KOPT-K1 (cell line): ENCODE data around the gene LRP6.
"Not testable (repeated sequence)": the region's sequence is repeated elsewhere in the genome, so short reads cannot be mapped to it uniquely, and the experiment has no call there.

Source experiments
- H3K27ac ChIP-seq: fragments of 200-600 bp; sonication (generic); 2 replicates; pipeline ENCODE4 v1.5.1; 2016; ENCODE audit warnings: antibody characterized with exemption, mild to moderate bottlenecking, low read depth, low read length; ENCODE audit not compliant: poor library complexity, severe bottlenecking
- H3K36me3 ChIP-seq: fragments of 200-600 bp; sonication (generic); 2 replicates; pipeline ENCODE4 v1.5.1; 2017; ENCODE audit warnings: antibody characterized with exemption, mild to moderate bottlenecking, low read length, moderate library complexity; ENCODE audit not compliant: insufficient read depth
- H3K9me3 ChIP-seq: fragments of 200-600 bp; sonication (generic); 2 replicates; pipeline ENCODE4 v1.5.1; 2017; ENCODE audit warnings: antibody characterized with exemption, low read length, mild to moderate bottlenecking; ENCODE audit not compliant: insufficient read depth, poor library complexity, severe bottlenecking

The LRP6 gene

DNA sequence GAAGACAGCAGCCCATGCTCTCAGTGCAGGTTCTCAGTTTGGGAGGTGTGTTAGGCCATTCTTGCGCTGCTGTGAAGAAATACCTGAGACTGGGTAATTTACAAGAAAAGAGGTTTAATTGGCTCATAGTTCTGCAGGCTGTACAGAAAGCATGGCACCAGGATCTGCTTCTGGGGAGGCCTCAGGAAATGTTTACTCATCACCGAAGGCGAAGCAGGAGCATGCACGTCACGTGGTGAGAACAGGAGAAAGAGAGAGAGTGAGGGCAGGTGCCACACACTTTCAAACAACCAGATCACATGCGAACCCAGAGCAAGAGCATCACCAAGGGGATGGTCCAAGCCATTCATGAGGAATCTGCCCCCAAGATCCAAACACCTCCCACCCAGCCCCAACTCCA, 9.0 kb upstream of the LRP6 start:
- Histone ChIP-seq H3K9me3 (peaks cover 16% of the 10 kb centered on the region), H3K36me3 (no peaks in the 10 kb centered on the region), H3K27ac (no peak overlapping the region)

DNA sequence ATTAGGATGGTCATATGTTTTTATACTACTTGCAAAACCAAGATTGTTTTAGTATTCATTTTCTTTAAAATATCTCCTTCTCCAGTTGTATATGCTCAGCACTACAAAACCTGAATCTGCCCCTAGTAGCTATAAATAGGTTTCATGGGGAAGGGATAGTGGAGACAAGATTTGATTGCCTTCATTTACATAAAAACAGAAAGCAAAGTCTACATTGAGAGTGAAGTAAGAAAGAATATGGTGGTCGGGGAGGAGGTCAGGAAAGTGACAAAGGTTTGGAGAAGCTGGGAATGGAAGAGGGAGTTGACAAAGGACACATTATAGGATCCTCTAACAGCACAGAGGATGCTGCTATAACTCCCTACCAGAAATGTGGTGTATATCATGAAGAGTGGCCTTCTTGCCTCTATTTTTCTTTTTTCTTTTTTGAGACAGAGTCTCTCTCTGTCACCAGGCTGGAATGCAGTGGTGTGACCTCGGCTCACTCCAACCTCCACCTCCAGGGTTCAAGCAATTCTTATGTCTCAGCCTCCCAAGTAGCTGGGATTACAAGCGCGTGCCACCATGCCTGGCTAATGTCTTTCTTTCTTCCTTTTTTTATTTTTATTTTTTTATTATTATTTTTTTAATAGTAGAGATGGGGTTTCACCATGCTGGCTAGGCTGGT, 6.6 kb upstream of the LRP6 start:
- H3K9me3 ChIP-seq: peaks cover 16% of the 10 kb centered on the region
- no peak overlapping the region for H3K27ac ChIP-seq
- no peaks in the 10 kb centered on the region for H3K36me3 ChIP-seq

GRCh38 chr12:12272869-12273268, 6.0 kb upstream of the LRP6 start:
- H3K36me3 ChIP-seq: no peaks in the 10 kb centered on the region
- peaks cover 12% of the 10 kb centered on the region for H3K9me3 ChIP-seq
- H3K27ac ChIP-seq: no peak overlapping the region

GRCh38 chr12:12270226-12270625, 3.4 kb upstream of the LRP6 start:
- H3K27ac ChIP-seq: no peak overlapping the region

DNA sequence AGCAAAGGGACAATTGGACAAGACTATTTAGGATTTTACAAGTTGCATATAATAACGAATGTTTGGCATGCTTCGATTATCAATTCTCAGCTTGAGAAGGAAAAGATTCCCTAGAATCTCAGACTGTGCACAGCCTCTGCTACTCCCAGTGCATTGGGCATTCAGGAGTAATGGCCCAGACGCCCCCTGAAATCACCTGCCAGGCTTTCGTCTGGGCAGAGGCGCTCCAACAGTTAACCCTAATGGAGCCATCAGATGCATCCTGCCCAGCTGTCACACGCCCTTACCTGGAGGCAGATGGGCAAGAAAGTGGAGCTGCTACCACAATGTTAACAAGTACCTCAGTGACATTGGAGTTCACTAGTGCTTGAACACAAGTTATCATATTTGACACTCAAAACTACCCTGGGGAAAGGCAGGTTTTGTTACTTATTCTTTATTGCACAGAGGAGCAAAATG, 927 bp upstream of the LRP6 start:
- H3K9me3 ChIP-seq: no peaks in the 10 kb centered on the region
- H3K27ac ChIP-seq: no peak overlapping the region
- no peaks in the 10 kb centered on the region for H3K36me3 ChIP-seq

More at GRCh38 chr12:12270226-12270625, 3.4 kb upstream of the LRP6 start:
- H3K36me3 ChIP-seq: no peaks in the 10 kb centered on the region
- H3K9me3 ChIP-seq: no peaks in the 10 kb centered on the region

DNA sequence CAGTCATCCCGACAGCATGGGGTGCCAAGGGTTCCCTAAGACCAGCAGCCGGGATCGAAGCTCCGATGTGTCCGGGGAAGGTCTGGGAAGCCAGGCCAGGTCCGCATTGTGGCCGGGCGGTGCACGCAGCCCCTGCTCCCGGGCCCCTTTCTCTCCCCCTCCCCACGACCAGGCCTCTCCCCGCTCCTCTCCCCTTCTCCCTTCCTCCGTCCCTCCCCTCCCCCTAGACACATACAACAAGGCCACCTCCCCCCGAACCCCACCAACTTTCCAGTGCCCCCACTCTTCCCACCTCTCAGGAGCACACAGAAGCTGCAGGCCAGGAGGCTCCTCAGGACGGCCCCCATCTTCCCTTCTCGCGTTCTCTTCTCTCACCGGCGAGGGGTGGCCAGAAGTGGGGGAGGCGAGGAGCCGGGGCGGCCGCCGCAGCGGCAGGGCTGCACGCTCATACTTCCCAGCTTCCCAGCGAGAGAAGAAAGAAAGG, 413 bp downstream of the LRP6 start:
- peak overlapping the region; percentile 74 for H3K27ac ChIP-seq
- H3K36me3 ChIP-seq: no peaks in the 10 kb centered on the region
- H3K9me3 ChIP-seq: no peaks in the 10 kb centered on the region

DNA sequence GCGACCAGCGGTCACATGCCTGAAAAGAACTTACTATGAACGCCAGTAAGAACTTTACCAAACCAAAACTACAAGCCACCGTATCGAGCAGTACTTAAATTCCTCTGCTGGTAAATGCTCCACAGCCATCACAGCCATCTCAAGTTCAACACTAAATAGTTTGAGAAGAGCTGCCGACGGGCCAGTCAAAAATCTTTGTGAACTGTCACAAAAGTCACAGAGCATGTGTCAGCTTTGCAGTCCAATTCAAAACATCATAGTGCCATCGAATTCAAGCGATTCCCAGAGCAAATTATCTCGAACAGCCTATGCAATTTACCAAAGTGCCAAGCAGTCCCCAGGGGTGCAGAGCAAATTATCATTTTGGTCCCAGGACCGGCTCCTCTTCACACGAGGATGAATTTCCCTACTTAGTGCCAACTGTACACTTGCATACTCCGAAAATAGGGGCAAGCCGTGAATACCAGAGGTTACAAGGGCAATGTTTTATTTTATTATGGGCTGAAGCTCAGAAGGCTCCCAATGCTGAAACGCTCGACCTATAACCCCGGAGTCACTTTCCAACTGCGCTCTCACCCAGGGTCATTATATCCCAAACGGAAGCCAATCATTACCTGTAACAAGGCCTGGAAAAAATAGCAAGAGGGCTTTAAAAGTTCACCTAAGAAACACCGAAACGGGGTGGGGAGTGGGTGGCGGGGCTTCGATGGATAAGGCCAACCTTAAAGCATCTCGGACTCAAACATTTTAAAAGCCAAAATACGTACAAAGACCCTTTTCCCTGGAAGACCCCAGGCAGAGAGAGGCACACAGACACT, 1.1 kb downstream of the LRP6 start:
- Histone ChIP-seq H3K27ac (peak overlapping the region; percentile 74), H3K9me3 (no peaks in the 10 kb centered on the region)

GRCh38 chr12:12265035-12265434, 1.8 kb downstream of the LRP6 start:
- Histone ChIP-seq H3K9me3 (no peaks in the 10 kb centered on the region), H3K27ac (no peak overlapping the region), H3K36me3 (no peaks in the 10 kb centered on the region)

More for the DNA sequence above, 1.1 kb downstream of the LRP6 start:
- H3K36me3 ChIP-seq: no peaks in the 10 kb centered on the region

- Histone ChIP-seq H3K9me3 (no peaks in the 10 kb centered on the region), H3K27ac (no peak overlapping the region), H3K36me3 (no peaks in the 10 kb centered on the region)
Measured at GRCh38 chr12:12263909-12264308, 2.9 kb downstream of the LRP6 start.

DNA sequence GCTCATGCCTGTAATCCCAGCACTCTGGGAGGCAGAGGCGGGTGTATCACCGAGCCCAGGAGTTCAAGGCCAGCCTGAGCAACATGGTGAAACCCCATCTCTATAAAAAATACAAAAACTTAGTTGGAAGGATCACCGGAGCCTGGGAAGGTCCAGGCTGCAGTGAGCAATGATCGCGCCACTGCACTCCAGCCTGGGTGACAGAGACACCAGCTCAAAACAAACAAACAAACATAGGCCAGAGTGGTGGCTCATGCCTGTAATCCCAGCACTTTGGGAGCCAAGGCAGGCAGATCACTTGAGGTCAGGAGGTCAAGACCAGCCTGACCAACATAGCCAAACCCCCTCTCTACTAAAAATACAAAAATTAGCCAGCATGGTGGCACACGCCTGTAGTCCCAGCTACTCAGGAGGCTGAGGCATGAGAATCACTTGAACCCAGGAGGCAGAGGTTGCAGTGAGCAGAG, 10.5 kb downstream of the LRP6 start:
- H3K36me3 ChIP-seq, H3K9me3 ChIP-seq, H3K27ac ChIP-seq: not testable (repeated sequence)

GRCh38 chr12:12254553-12254952, 12.3 kb downstream of the LRP6 start:
- no peak overlapping the region for H3K27ac ChIP-seq
- H3K9me3 ChIP-seq: no peaks in the 10 kb centered on the region
- H3K36me3 ChIP-seq: no peaks in the 10 kb centered on the region

DNA sequence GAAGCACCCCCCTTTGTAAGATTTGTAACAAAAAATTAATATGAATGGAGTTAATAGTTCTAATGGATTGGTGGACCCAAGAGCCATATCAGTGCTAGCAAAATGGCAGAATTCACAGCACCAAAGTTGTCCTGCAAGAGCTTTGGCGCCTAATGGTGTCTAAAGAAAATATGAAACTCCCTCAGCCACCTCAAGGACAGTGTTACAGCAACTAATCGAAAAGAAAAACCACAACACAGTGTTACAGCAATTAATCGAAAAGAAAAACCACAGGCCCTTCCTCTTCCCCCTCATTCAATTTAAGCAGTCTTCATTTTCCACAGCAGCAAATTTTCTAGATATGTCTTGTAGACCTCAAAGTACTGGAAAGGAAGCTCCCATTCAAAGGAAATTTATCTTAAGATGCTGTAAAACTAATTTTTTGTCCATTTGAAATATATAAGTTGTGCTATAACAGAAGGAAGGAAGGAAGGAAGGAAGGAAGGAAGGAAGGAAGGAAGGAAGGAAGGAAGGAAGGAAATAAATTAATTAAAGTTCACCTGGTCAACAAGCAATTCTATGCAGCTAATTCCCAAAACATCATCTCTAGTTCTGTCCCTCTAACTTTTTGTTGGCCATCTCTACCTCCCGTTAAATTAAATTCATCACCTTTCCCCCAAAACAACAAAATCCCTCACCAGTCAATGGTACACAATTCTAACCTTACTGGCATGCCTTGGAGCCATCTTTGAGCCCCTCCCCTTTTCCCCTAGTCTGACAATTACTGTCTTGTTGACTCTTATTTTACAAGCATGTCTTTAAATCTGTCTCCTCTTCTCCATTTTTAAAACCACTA, 17.4 kb downstream of the LRP6 start:
- H3K27ac ChIP-seq: no peak overlapping the region
- H3K9me3 ChIP-seq: no peaks in the 10 kb centered on the region
- H3K36me3 ChIP-seq: no peaks in the 10 kb centered on the region

GRCh38 chr12:12247584-12247983, 19.3 kb downstream of the LRP6 start:
- Histone ChIP-seq H3K36me3 (no peaks in the 10 kb centered on the region), H3K27ac (no peak overlapping the region), H3K9me3 (no peaks in the 10 kb centered on the region)

DNA sequence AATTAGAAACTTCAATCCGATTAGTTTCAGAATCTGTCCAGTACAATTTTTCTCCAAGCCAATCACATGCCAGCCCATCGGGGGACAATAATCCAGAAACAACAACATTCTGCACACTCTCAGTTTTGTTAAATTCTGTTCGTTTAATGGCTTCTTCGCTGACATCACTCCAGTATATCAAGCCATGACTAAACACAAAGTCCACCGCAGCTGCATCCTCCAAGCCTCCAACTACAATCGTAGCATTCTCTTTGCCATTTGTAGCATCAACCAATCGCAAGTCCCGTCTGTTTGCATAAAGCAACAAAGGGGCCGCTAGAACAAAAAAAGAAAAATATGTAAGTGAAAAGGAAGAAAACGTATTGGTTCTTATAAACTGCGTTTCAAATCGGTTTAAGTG, 22.5 kb downstream of the LRP6 start:
- Histone ChIP-seq H3K9me3 (no peaks in the 10 kb centered on the region), H3K36me3 (no peaks in the 10 kb centered on the region), H3K27ac (no peak overlapping the region)
